GM12878 (cell line): ENCODE data around the gene CHCT1. TPM values are rescaled to one million over a fixed set of nuclear protein-coding genes. Genes with fewer than 3 reads are reported as not detected.
A peak's percentile ranks its signal among the peaks of the same experiment; 100 is the strongest.

ENCODE experiments used
- ATAC-seq: fragments of 200-7000 bp; cut with Tn5 transposase; 3 replicates; pipeline ENCODE4 v1.9.1; 2020; ENCODE audit warnings: mild to moderate bottlenecking, moderate library complexity
- BruUV-seq: library from RNA; stranded (reverse); fragments of 400-500 nt; replicated peaks from 2 replicates; lab custom pipeline; 2021; lab: Mats Ljungman, UMichigan
- CTCF ChIA-PET: fragments of 300-600 bp; sonication (Branson Sonifier 250); formaldehyde crosslinking; extraction: SDS; loops from one replicate; lab custom pipeline; 2021; ENCODE audit warnings: inconsistent platforms; lab: Yijun Ruan, JAX
- POLR2A ChIA-PET: fragments of 350-600 bp; formaldehyde crosslinking; extraction: SDS; loops from one replicate; lab custom pipeline; 2021; ENCODE audit warnings: inconsistent platforms; lab: Charles Lee
- RAD21 ChIA-PET: fragments of 300-600 bp; sonication (Branson Sonifier 250); formaldehyde crosslinking; loops from one replicate; lab custom pipeline; 2023; ENCODE audit warnings: antibody characterized with exemption; ENCODE audit not compliant: unreplicated experiment; lab: Charles Lee
- SMC1A ChIA-PET: fragments of 300-600 bp; sonication (Branson Sonifier 250); formaldehyde crosslinking; loops from one replicate; lab custom pipeline; 2023; ENCODE audit not compliant: unreplicated experiment, uncharacterized antibody; lab: Charles Lee
- DNase-seq: peaks from one replicate; pipeline ENCODE4 v3.0.0-alpha.2; 2011; ENCODE audit warnings: low read depth, low spot score
- FAIRE-seq: peaks from 3 replicates; lab custom pipeline; 2011; peaks lifted over from hg19 to GRCh38; lab: Jason Lieb, UNC
- H2AFZ ChIP-seq: 2 replicates; pipeline ENCODE4 v1.6.0; 2011; ENCODE audit warnings: low read depth, low read length, control low read depth; ENCODE audit not compliant: control insufficient read depth
- H3K27ac ChIP-seq: 2 replicates; pipeline ENCODE4 v1.5.1; 2011; ENCODE audit warnings: control low read depth; ENCODE audit not compliant: control insufficient read depth, insufficient read depth
- H3K27me3 ChIP-seq, 2 experiments: replicated peaks in 1 of 2; 2 replicates each; pipeline versions ENCODE4 v1.6.0 to v1.6.1; 2011; ENCODE audit warnings: low read length in 1 of 2; ENCODE audit not compliant: control insufficient read depth in 2 of 2, insufficient read depth in 2 of 2
- H3K36me3 ChIP-seq, 2 experiments: 2 replicates each; pipeline ENCODE4 v1.5.1; 2011; ENCODE audit warnings: low read length in 1 of 2; ENCODE audit not compliant: control insufficient read depth in 2 of 2, insufficient read depth in 2 of 2
- H3K4me1 ChIP-seq: 2 replicates; pipeline ENCODE4 v1.6.1; 2011; ENCODE audit warnings: mild to moderate bottlenecking, low read length, moderate library complexity, mixed read lengths; ENCODE audit not compliant: control insufficient read depth, insufficient read depth
- H3K4me2 ChIP-seq: 2 replicates; pipeline ENCODE4 v1.6.0; 2011; ENCODE audit warnings: control low read depth; ENCODE audit not compliant: control insufficient read depth, insufficient read depth
- H3K4me3 ChIP-seq: fragments of 200-600 bp; sonication (generic); 2 replicates; pipeline ENCODE4 v1.5.1; 2016
- H3K79me2 ChIP-seq: 2 replicates; pipeline ENCODE4 v1.6.0; 2011; ENCODE audit warnings: low read length; ENCODE audit not compliant: control insufficient read depth, insufficient read depth
- H3K9ac ChIP-seq: 2 replicates; pipeline ENCODE4 v1.8.0; 2011; ENCODE audit warnings: low read length, control low read depth, mixed read lengths; ENCODE audit not compliant: control insufficient read depth, insufficient read depth
- H3K9me3 ChIP-seq: replicated peaks from 3 replicates; pipeline ENCODE4 v1.5.1; 2011; ENCODE audit warnings: mild to moderate bottlenecking, low read length; ENCODE audit not compliant: control insufficient read depth, insufficient read depth
- H4K20me1 ChIP-seq: 2 replicates; pipeline ENCODE4 v1.6.0; 2011; ENCODE audit not compliant: control insufficient read depth, insufficient read depth
- BCL3 ChIP-seq: IDR thresholded peaks from 2 replicates; pipeline ENCODE4 v1.6.1; 2011; ENCODE audit warnings: borderline replicate concordance, low read depth, mild to moderate bottlenecking, moderate library complexity, low read length; ENCODE audit not compliant: insufficient read depth, poor library complexity, severe bottlenecking
- MTA3 ChIP-seq: IDR thresholded peaks from 2 replicates; pipeline ENCODE4 v1.6.1; 2012; ENCODE audit warnings: low read length, inconsistent platforms, borderline replicate concordance
- MXI1 ChIP-seq: fragments of 150-350 bp; IDR thresholded peaks from 2 replicates; pipeline ENCODE4 v1.6.1; 2011; ENCODE audit warnings: low read depth, mild to moderate bottlenecking, inconsistent platforms, low read length, improper control_type of control experiment
- NFXL1 ChIP-seq: fragments of 450-650 bp; IDR thresholded peaks from 2 replicates; pipeline ENCODE4 v1.6.1; 2017; ENCODE audit warnings: antibody characterized with exemption, mild to moderate bottlenecking, borderline replicate concordance
- ZBED1 ChIP-seq: IDR thresholded peaks from 2 replicates; pipeline ENCODE4 v1.6.1; 2016; ENCODE audit warnings: borderline replicate concordance
- ZNF207 ChIP-seq: fragments of 450-650 bp; IDR thresholded peaks from 2 replicates; pipeline ENCODE4 v1.6.1; 2014; ENCODE audit warnings: antibody characterized with exemption, mild to moderate bottlenecking, borderline replicate concordance
- ZNF217 ChIP-seq: fragments of 450-650 bp; IDR thresholded peaks from 2 replicates; pipeline ENCODE4 v1.6.1; 2017; ENCODE audit warnings: antibody characterized with exemption, mild to moderate bottlenecking
- ZNF24 ChIP-seq: fragments of 450-650 bp; IDR thresholded peaks from 2 replicates; pipeline ENCODE4 v1.6.1; 2017; ENCODE audit warnings: antibody characterized with exemption, mild to moderate bottlenecking
- WGBS: methylation state at CpG from one replicate; pipeline ENCODE4 v1.1.6; 2016; ENCODE audit warnings: low lambda C conversion rate; ENCODE audit not compliant: insufficient replicate concordance, insufficient coverage; ENCODE audit errors: missing lambda C conversion rate; 5-methylcytosine and 5-hydroxymethylcytosine counted together
- in situ Hi-C: fragments of 300-500 bp; cut with MboI; formaldehyde crosslinking; loops from 9 replicates; pipeline ENCODE4 v1.14.3; 2018; ENCODE audit warnings: mixed read lengths
- intact Hi-C: fragments of 100-400 bp; cut with micrococcal nuclease; formaldehyde crosslinking; loops from one replicate; pipeline ENCODE4 v1.14.2; 2022; ENCODE audit not compliant: unreplicated experiment
- polyA plus RNA-seq, 11 experiments: library from polyadenylated mRNA; depleted of rRNA in 4 of 11; unstranded in 6 of 11; stranded (reverse) in 5 of 11; fragments of >200 nt; fragmentation: Nextera tagmentation in 4 of 11; fragmentation: Illumina TruSeq in 1 of 11; extraction: Ambion mirVana in 4 of 11; extraction: Trizol in 1 of 11; gene quantifications; 1 replicate in 1 of 11; 2 replicates in 10 of 11; pipeline versions ENCODE4 v1.2.1 to v1.2.3, GENCODE V29; 2011 to 2016; ENCODE audit warnings: inconsistent platforms in 2 of 11, missing spikeins in 2 of 11, low read depth in 1 of 11
- total RNA-seq, 4 experiments: library from RNA; depleted of rRNA in 3 of 4; stranded (reverse); fragments of >200 nt in 3 of 4; fragmentation: Illumina TruSeq in 1 of 4; extraction: Trizol in 1 of 4; gene quantifications; 2 replicates each; pipeline versions ENCODE4 v1.2.1 to v1.2.3, GENCODE V29; 2013 to 2021
- TF ChIP-seq, protein P1 (sequence below): fragments of 450-650 bp; IDR thresholded peaks from 2 replicates; pipeline ENCODE4 v1.6.1; 2016; ENCODE audit warnings: mild to moderate bottlenecking
- TF ChIP-seq, protein P2 (sequence below): IDR thresholded peaks from 2 replicates; pipeline ENCODE4 v1.6.1; 2012; ENCODE audit warnings: low read depth, low read length, improper control_type of control experiment

Gene CHCT1
- total and polyA plus RNA-seq, 10 of the 15 experiments (the other 5 are each of a cell fraction or from before 2014, with no cell fraction given) = 0.23 to 0.35 TPM; not detected in 8

GRCh38 chr17:60387666-60388065 is 34.6 kb upstream of the CHCT1 start:
- Histone ChIP-seq H3K27me3 (no peaks in the 10 kb centered on the region), H3K79me2 (peaks cover 68% of the 10 kb centered on the region), H3K27ac (no peak overlapping the region), H3K4me1 (peaks cover 3% of the 10 kb centered on the region; the same call in 1 of the 2 replicates), H3K9me3 (no peaks in the 10 kb centered on the region), H3K36me3 (no peaks in the 10 kb centered on the region), H2AFZ (no peak overlapping the region), H4K20me1 (no peaks in the 10 kb centered on the region), H3K9ac (no peak overlapping the region), H3K4me2 (peak overlapping the region; percentile 34), H3K4me3 (no peak overlapping the region)
- BruUV-seq = no TSS peak
- intact Hi-C loops = no loop called here
- no peak for ATAC-seq
- no peak for FAIRE-seq
- TF ChIP-seq NFXL1 = 0 out of 2 replicates have a peak, but pooled peaks have one; percentile 1
- TF ChIP-seq, protein P1, sequence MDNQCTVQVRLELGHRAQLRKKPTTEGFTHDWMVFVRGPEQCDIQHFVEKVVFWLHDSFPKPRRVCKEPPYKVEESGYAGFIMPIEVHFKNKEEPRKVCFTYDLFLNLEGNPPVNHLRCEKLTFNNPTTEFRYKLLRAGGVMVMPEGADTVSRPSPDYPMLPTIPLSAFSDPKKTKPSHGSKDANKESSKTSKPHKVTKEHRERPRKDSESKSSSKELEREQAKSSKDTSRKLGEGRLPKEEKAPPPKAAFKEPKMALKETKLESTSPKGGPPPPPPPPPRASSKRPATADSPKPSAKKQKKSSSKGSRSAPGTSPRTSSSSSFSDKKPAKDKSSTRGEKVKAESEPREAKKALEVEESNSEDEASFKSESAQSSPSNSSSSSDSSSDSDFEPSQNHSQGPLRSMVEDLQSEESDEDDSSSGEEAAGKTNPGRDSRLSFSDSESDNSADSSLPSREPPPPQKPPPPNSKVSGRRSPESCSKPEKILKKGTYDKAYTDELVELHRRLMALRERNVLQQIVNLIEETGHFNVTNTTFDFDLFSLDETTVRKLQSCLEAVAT = no peak
- in situ Hi-C loops = no loop called here
- SMC1A ChIA-PET = interaction anchor here (0.6 to 4.0 kb wide), 6 partner anchors 9 to 64 kb away, joined by 3 to 32 read pairs (median 4); no protein-coding TSS in a partner anchor
- CTCF ChIA-PET = interaction anchor here (1.2 kb wide), 1 partner anchor 64 kb away, joined by 3 read pairs; no protein-coding TSS in a partner anchor
- DNase-seq = no peak
- RAD21 ChIA-PET = interaction anchor here (0.6 to 4.4 kb wide), 3 partner anchors 10 to 156 kb away, joined by 4 to 23 read pairs (median 8); no protein-coding TSS in a partner anchor
- POLR2A ChIA-PET = interaction anchor here (0.6 to 2.1 kb wide), 5 partner anchors 14 to 931 kb away, joined by 3 to 11 read pairs (median 4); no protein-coding TSS in a partner anchor
- 98% methylated on average over 3 of the region's 3 CpGs for WGBS

DNA sequence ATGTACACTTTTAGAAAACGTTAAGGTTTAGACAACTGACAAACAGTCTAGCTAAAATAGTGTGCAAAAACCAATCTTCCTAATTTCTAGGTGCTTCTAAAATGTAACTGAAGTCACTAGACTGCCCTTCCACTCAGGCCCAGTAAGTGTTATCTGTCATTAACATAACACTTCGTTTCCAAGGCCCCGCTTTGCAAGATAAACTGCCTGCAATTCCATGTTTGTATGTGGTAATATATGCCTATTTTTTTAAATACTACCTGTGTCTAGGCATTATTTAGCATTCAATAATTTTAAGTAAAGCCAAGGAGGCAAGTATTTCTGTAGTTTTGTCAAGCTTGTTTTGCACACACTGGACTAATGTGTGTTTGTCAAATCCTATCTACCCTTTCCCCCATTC is 33.5 kb upstream of the CHCT1 start:
- Histone ChIP-seq H3K4me1 (peaks cover 3% of the 10 kb centered on the region; the same call in 1 of the 2 replicates), H2AFZ (no peak overlapping the region), H3K9me3 (no peaks in the 10 kb centered on the region), H3K4me3 (peak overlapping the region; percentile 6; the same call in 1 of the 2 replicates), H3K9ac (no peak overlapping the region), H4K20me1 (no peaks in the 10 kb centered on the region), H3K27me3 (no peaks in the 10 kb centered on the region), H3K79me2 (peaks cover 63% of the 10 kb centered on the region), H3K4me2 (peak overlapping the region; percentile 47; the same call in 1 of the 2 replicates), H3K36me3 (no peaks in the 10 kb centered on the region), H3K27ac (no peak overlapping the region)
- ChIA-PET SMC1A (interaction anchor here (0.8 to 4.0 kb wide), 6 partner anchors 9 to 156 kb away, joined by 3 to 32 read pairs (median 3); no protein-coding TSS in a partner anchor), RAD21 (interaction anchor here (1.0 to 4.4 kb wide), 3 partner anchors 9 to 33 kb away, joined by 3 to 23 read pairs (median 7); no protein-coding TSS in a partner anchor), POLR2A (interaction anchor here (1.1 to 2.1 kb wide), 3 partner anchors 9 to 33 kb away, joined by 3 to 11 read pairs (median 5); no protein-coding TSS in a partner anchor), CTCF (interaction anchor here (1.0 to 2.7 kb wide), 4 partner anchors 9 to 157 kb away, joined by 3 to 14 read pairs (median 4); no protein-coding TSS in a partner anchor)
- 44% methylated on average over 3 of the region's 3 CpGs for WGBS
- FAIRE-seq (no peak), ATAC-seq (no peak), DNase-seq (no peak)
- BruUV-seq = no TSS peak
- intact Hi-C loops = no loop called here
- in situ Hi-C loops = no loop called here
- TF ChIP-seq ZNF207 (no peak), ZBED1 (no peak), ZNF217 (no peak), MXI1 (no peak), ZNF24 (no peak), BCL3 (no peak), MTA3 (no peak)
- TF ChIP-seq, protein P2, sequence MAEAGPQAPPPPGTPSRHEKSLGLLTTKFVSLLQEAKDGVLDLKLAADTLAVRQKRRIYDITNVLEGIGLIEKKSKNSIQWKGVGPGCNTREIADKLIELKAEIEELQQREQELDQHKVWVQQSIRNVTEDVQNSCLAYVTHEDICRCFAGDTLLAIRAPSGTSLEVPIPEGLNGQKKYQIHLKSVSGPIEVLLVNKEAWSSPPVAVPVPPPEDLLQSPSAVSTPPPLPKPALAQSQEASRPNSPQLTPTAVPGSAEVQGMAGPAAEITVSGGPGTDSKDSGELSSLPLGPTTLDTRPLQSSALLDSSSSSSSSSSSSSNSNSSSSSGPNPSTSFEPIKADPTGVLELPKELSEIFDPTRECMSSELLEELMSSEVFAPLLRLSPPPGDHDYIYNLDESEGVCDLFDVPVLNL = no peak
